COLO668 (cell line): ENCODE data around the gene ERCC1.
"Not testable (repeated sequence)": the region's sequence is repeated elsewhere in the genome, so short reads cannot be mapped to it uniquely, and the experiment has no call there.

Source experiments
- DNase-seq: peaks from one replicate; lab custom pipeline; 2025; ENCODE audit not compliant: unreplicated experiment; lab: John Stamatoyannopoulos, UW

Gene ERCC1

DNA sequence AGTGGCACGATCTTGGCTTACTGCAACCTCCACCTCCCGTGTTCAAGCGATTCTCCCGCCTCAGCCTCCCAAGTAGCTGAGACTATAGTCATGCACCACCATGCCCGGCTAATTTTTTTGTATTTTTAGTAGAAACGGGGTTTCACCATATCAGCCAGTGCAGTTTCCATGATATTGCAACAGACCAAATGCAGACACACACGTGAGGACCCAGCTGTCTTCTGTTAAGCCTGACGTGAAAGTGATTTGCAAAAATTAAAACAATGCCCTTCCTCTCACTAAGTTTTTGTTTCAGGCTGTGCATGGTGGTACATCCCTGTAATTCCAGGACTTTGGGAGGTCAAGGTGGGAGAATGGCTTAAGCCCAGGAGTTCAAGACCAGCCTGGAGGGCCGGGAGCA, 7.3 kb upstream of the ERCC1 start:
- DNase-seq, result not testable (repeated sequence)

DNA sequence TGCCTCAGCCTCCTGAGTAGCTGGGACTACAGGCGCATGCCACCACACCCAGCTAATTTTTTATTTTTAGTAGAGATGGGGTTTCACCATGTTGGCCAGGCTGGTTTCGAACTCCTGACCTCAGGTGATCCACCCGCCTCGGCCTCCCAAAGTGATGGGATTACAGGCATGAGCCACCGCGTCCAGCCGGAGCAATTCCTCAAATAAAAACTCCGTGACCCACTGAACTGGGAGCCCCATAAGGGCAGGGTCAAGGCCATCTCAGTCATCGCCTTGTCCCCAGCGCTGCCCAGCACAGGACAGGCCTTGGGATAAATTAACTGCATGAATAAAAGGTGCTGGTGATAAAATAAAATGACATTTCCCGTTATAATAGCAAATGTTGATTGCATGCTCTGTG, 6.2 kb upstream of the ERCC1 start:
- DNase-seq, result not testable (repeated sequence)

GRCh38 chr19:45428384-45429231, 4.9 kb upstream of the ERCC1 start:
- DNase-seq, result no peak

DNA sequence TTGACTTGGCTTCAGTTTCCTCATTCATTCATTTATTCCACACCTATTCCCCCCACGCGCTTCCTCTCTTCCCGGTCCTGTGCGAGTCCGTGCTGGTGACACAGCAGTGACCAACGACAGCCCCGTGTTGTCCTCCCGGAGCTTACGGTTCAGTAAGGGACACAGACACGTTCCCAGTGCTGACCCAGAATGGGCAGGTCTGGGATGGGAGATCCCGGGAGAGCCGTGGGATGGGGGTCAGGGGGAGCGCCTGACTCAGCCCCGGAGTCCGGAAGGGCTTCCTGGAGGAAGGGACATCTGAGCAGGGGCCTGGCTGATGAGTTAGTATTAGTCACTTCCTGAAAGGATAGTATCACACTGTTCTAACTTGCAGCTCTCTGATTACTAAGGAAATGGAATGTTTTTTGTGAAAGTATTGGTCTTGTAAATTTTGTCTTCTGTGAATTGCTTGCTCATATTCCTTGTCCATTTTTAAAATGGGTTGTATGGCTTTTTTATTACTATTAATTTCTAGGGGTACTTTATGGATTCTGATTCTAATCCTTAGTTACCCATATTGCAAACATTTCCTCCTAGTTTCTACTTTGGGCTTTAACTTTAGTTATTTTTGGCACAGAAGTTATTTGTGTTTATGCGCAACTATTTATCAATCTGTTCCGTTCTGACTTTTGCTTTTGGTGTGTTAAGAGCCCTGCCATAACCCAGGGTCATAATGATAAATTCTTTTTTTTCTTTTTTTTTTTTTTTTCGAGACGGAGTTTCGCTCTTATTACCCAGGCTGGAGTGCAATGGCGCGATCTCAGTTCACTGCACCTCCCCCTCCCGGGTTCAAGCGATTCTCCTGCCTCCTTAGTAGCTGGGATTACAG, 708 bp upstream of the ERCC1 start:
- peak; percentile 64 for DNase-seq

DNA sequence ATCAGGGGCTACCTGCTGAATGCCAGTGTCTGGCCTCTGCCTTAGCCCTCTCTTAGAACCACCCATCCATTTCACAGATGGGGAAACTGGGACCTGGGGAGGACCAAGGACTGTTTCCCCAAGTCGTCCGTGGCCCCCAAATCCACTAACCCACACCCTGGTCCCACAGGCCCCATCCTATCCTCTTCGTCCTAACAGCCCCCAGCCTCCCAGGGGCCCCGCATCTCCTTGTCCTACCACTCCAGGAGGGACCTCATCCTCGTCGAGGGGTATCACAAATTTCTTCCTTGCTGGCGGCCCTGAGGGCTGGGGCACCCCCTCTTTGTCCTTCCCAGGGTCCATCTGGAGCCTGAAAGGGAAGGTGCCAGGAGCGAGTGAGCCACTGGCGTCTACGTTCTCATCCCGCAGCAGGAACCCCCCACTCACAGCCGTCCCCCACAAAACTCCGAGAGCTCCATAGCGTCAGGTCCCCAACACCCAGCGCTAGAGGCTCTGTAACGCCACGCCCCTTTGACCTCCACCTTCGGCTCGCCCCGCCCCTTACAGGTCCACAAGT, 606 bp downstream of the ERCC1 start:
- no peak for DNase-seq

DNA sequence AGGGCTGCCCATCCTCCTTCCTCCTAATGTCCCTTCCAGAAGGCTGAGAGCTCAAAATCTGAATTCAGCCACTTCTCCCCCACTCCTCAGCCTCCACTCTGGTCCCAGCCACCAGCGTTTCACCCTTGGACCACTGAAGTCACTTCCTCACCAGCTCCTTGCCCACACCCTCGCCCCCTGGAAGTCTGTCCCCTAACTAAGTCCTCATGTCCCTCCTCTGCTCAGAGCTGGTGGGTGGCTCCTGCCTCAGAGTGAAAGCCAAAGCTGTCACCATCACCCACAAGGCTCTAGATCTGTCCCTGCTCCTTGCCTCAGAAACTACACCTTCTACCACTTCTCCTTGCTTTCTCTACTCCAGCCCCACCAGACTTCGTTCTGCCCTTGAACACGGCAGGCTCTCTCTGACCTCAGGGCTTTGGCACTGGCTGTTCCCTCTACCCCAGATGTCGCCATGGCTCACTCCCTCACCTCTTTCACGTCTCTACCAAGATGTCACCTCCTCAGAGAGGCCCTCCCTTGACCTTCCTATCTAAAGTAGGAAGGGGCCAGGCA, 1.7 kb downstream of the ERCC1 start:
- DNase-seq, result no peak

GRCh38 chr19:45420871-45421270, 2.8 kb downstream of the ERCC1 start:
- no peak for DNase-seq

DNA sequence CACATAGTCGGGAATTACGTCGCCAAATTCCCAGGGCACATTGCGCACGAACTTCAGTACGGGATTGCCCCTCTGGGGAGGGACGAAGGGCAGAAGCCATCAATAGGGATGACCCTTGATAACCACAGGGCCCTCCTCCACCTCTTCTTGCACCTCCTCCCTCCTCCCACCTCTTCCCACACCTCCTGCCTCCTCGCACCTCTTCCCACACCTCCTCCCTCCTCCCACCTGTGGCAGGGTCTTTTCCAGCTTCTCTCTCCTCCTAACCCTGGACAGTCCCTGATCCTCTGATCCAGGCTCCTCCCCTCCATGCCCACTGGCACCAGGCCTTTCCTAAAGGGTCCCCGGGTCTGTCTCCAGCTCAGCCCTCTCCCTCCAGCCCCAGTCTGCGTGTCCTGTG, 3.4 kb downstream of the ERCC1 start:
- DNase-seq, result no peak

DNA sequence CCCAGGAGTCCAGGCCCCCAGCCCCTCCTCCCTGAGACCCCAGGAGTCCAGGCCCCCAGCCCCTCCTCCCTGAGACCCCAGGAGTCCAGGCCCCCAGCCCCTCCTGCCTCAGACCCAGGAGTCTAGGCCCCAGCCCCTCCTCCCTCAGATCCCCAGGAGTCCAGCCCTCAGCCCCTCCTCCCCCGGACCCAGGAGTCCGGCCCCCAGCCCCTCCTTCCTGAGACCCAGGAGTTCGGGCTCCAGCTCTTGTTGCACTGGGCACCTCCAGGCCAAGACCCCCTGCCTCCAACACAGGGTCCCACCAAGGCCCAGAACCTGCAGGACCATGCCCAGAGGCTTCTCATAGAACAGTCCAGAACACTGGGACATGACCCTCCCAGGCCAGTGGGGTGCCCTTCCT, 3.8 kb downstream of the ERCC1 start:
- DNase-seq, result no peak

- no peak for DNase-seq
Observed at GRCh38 chr19:45419396-45419795, 4.3 kb downstream of the ERCC1 start.

DNA sequence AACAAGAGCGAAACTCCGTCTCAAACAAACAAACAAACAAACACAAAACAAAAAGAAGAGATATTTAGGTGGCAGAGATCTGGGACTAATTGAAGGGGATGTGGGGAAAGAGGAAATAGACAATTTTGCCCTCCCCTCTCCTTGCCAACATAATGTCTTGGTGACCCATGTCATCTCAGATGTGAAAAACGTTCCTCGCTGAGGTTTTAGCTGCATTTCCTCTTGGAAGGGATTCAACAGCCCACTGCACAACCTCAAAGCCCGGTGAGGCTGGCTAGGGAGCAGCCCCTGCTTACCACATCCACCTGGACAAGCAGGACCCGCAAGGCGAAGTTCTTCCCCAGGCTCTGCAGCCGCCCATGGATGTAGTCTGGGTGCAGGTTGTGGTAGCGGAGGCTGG, 4.9 kb downstream of the ERCC1 start:
- no peak for DNase-seq

GRCh38 chr19:45417151-45417550, 6.6 kb downstream of the ERCC1 start:
- DNase-seq, result no peak

GRCh38 chr19:45414468-45414867, 9.2 kb downstream of the ERCC1 start:
- DNase-seq, result no peak

DNA sequence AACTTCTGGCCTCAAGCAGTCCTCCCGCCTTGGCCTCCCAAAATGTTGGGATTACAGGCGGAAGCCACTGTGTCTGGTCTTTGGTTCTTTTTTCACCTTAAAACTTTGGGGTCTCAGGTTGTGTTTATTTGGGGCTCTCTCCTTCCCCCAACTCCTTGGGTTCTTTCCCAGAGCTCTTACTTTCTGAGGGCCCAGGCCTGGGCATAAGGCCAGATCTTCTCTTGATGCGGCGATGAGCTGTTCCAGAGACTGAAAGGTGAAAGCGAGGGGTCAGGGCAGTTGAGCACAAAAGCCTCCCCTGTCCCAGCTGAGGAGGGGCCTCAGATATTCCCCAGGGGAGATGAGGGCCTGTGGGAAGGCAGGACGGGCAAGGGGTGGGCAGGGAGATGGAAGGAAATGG, 10.2 kb downstream of the ERCC1 start:
- DNase-seq, result no peak

DNA sequence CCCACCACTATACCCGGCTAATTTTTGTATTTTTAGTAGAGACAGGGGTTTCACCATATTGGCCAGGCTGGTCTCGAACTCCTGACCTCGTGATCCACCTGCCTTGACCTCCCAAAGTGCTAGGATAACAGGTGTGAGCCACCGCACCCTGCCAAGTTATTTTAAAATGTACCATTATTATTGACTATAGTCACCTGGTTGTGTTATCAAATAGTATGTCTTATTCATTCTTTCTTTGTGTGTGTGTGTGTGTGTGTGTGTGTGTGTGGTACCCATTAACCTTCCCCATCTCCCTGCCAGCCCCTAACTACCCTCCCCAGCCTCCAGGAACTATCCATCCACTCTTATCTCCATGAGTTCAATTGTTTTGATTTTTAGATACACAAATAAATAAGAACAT, 13.4 kb downstream of the ERCC1 start:
- not testable (repeated sequence) for DNase-seq

- no peak for DNase-seq
Observed at GRCh38 chr19:45409557-45409920, 14.2 kb downstream of the ERCC1 start.

GRCh38 chr19:45408830-45409556, 14.7 kb downstream of the ERCC1 start:
- no peak for DNase-seq

- DNase-seq, result no peak
Observed at GRCh38 chr19:45408121-45408520, 15.6 kb downstream of the ERCC1 start.

- not testable (repeated sequence) for DNase-seq
Observed at GRCh38 chr19:45407585-45407984, 16.1 kb downstream of the ERCC1 start.

GRCh38 chr19:45407091-45407375, 16.7 kb downstream of the ERCC1 start:
- no peak for DNase-seq
